SK-N-SH (cell line): ENCODE data around the gene TWF2.

Source experiments
- CHD2 ChIP-seq: fragments of 150-350 bp; IDR thresholded peaks from 2 replicates; pipeline ENCODE4 v1.6.1; 2018; ENCODE audit warnings: low read length; ENCODE audit not compliant: partially characterized antibody
- FOXJ3 ChIP-seq: sonication (generic); formaldehyde crosslinking; IDR thresholded peaks from 2 replicates; pipeline ENCODE4 v1.5.1; 2020; ENCODE audit warnings: mild to moderate bottlenecking, missing genetic modification reagents
- POLR2AphosphoS5 ChIP-seq: IDR thresholded peaks from 2 replicates; pipeline ENCODE4 v1.6.1; 2012; ENCODE audit warnings: low read depth, low read length
- SMC3 ChIP-seq: IDR thresholded peaks from 2 replicates; pipeline ENCODE4 v1.6.1; 2012; ENCODE audit warnings: low read depth, low read length, improper control_type of control experiment
- TF ChIP-seq, protein P1 (sequence below): fragments of 200-600 bp; sonication (generic); IDR thresholded peaks from 2 replicates; pipeline ENCODE4 v1.6.1; 2017; ENCODE audit warnings: antibody characterized with exemption, mild to moderate bottlenecking, moderate library complexity
- TF ChIP-seq, protein P2 (sequence below): fragments of 150-350 bp; IDR thresholded peaks from 2 replicates; pipeline ENCODE4 v1.6.1; 2017; ENCODE audit warnings: antibody characterized with exemption, low read length, low read depth, borderline replicate concordance

DNA sequence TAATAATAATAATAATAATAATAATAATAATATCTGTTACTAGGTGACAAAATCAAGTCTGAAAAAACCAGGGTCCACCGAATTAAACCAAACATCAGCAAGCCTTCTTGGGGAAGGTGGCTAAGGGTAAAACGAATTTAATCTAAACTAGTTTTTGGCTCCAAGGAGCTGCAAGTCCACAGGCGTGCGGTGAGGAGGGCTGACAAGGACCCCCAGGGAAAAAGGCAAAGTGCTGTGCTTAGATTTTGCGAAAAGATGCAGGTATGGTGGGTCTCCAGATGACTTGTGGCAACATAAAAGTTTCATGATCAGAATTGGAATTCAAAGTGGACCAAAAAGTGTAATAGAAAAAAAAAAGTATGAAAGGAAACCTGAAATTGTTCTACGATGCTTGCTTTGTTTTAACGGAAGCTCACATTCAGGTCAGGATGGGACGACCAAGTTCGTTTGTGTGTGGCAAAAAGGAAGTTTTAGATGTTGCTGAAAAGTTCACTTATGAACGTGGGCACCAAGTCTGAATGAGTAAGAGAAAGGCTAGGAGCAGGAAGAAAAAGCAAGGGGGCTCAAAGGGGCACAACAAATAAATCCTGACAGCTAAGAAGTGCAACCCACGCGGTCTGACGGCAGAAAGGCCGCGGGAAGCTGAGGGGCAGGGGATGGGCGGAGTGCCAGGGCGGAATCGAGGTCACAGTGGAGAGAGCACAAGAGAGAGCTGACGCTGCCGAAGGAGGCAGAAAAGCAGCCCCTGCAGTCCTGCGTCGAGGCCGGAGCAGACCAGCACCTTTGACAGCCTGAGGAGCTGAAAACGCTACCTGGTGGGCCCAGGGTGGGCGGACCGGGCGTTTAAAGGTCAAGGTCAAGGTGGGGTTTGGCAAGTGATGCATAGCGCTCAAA is 38.4 kb upstream of the TWF2 start:
- TF ChIP-seq CHD2 (no peak), SMC3 (0 out of 2 replicates have a peak, but pooled peaks have one; percentile 12), POLR2AphosphoS5 (no peak), FOXJ3 (no peak)
- TF ChIP-seq, protein P1, sequence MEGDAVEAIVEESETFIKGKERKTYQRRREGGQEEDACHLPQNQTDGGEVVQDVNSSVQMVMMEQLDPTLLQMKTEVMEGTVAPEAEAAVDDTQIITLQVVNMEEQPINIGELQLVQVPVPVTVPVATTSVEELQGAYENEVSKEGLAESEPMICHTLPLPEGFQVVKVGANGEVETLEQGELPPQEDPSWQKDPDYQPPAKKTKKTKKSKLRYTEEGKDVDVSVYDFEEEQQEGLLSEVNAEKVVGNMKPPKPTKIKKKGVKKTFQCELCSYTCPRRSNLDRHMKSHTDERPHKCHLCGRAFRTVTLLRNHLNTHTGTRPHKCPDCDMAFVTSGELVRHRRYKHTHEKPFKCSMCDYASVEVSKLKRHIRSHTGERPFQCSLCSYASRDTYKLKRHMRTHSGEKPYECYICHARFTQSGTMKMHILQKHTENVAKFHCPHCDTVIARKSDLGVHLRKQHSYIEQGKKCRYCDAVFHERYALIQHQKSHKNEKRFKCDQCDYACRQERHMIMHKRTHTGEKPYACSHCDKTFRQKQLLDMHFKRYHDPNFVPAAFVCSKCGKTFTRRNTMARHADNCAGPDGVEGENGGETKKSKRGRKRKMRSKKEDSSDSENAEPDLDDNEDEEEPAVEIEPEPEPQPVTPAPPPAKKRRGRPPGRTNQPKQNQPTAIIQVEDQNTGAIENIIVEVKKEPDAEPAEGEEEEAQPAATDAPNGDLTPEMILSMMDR, result no peak
- TF ChIP-seq, protein P2, sequence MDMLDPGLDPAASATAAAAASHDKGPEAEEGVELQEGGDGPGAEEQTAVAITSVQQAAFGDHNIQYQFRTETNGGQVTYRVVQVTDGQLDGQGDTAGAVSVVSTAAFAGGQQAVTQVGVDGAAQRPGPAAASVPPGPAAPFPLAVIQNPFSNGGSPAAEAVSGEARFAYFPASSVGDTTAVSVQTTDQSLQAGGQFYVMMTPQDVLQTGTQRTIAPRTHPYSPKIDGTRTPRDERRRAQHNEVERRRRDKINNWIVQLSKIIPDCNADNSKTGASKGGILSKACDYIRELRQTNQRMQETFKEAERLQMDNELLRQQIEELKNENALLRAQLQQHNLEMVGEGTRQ, result no peak
